Heart left ventricle (tissue), 13 donors: ENCODE data around the gene TTI1.

Experiments
- CTCF ChIP-seq, 12 donors: fragments of 200-600 bp; sonication (generic) in 4 of 12; IDR thresholded peaks; one replicate each; pipeline versions ENCODE4 v1.5.0 to v1.8.0; 2018 to 2022; ENCODE audit warnings: antibody characterized with exemption in 12 of 12, mild to moderate bottlenecking in 5 of 12
- POLR2A ChIP-seq, 2 donors: fragments of 450-650 bp; IDR thresholded peaks; one replicate each; pipeline ENCODE4 v1.6.1; 2017; ENCODE audit warnings: antibody characterized with exemption in 2 of 2, mild to moderate bottlenecking in 2 of 2, moderate library complexity in 2 of 2
- donor health status: ischemic (EF 13 %, LVEDD 7.1; RV severe dilation, severe dysfunction).
- donor health status: DM: no; HTN: yes; CAD: no.
- donor health status: DM: no; HTN: no; CAD: no.
- donor health status: ischemic (EF 25% LVEDD 6.9; RV normal size, moderate dysfunction).
- donor health status: ischemic (EF 25% LVEDD 5.7; RV mildly dilated, moderate dysfunction).
- donor health status: ischemic (EF 35%, LVEDD 5.7; RV mildly dilated, moderate dysfunction).
- donor health status: nonischemic (EF 11% LVEDD 7.7; RV severe dilation, severe dysfunction).
- donor health status: DM: yes; HTN: yes; CAD: no.
- donor health status: PGD.
- donor health status: ischemic (EF 29% LVEDD 5.4; RV normal size, mild dysfunction).
- donor health status: nonischemic (EF 23%, LVEDD 6.1; RV moderate dilation, normal function).

- TF ChIP-seq POLR2A (IDR thresholded peaks at IDR 0.05) (no peak), CTCF (IDR thresholded peaks at IDR 0.05) (no peak)
Observed at GRCh38 chr20:37955511-37955910, 77.7 kb downstream of the TTI1 start.
